Measurements from ENCODE around the gene HUS1B.

HUS1B gene

DNA sequence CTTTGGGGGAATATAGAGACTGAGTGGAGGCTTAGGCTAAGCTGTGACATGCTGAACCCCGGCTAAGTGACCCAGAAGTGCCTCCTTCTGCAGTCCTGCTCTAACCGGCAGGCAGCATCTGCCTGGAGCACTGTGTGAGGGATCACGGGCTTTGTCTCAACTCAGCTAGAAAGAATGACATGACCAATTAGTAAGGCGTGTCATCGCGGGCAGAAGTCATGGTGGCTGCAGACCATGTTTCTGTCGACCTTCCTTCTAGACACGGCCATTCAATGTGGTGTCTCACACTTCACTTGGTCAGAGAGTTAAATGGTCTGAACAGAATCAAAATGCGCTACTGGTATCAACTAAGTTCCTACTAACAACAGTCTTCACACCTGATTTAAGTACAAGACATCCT is 35.0 kb downstream of the HUS1B start:
- DNase-seq (ENCODE audit: low spot score), result no peak

DNA sequence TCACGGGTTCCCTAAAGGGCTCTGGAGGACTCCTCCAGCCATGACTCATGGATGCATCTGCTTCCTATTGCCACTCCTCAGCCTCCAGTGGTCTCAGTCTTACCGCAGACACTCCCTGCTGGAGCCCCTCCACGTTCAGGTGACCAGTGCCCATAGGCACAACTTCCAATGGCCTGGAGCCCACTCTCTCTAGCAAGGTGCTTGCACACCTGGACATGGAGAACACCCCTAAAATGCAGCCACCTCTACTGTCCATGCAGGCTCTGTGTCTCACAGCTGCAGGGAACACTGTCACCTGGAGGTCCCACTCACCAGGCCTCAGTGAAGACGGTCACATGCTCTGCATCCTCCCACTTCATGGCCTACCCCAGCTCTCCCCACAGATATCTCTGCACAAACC is 36.0 kb downstream of the HUS1B start:
- no peak for DNase-seq (ENCODE audit: low spot score)

DNA sequence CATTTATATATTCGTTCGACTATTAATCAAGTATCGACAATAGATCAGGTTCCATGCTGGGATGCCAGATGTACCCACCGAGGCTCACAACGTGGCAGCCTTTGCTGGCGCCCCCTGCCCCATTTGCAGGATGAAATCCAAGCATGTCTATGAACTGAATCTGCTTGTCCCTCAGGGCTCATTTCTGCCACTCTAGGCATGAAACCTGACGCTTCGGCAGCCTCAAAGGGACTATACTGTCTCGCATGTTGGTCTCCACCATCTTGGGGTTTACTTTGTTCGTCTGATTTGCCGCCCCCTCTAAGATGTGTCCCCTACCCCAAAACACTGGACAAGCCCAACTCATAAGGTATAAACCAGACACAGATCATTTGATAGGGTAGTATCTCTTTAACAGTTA is 36.7 kb downstream of the HUS1B start:
- DNase-seq (ENCODE audit: low spot score), result no peak

DNA sequence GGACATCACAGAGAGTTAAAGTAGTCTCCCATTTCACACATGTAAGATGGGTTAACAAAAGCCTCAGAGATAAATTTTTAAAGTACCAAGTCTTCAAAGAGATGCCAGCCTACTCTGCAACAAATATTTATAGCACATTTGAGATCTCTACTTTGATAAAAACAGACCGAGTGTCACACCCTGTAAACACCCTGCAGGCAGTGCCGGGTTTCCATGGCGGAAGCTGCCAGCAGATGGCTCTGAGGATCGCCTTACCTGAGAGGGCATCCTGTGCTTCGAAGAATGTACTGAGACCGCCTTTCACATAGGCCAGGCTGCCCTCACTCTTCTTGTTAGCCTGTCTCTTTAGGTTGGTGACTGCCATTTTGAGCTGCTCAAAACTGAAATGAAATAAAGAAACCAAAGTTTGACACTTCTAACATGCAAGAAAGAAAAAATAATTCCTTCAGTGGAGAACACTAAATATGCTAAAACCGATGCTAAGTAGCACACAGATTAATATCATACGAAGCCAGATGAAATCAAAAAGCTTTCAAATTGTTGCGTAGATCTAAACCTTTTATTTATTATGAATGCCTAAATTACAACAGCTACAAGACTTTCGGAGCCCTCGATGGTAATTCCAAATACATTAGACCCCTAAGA is 39.3 kb downstream of the HUS1B start:
- DNase-seq (ENCODE audit: low spot score), result peak; percentile 3

DNA sequence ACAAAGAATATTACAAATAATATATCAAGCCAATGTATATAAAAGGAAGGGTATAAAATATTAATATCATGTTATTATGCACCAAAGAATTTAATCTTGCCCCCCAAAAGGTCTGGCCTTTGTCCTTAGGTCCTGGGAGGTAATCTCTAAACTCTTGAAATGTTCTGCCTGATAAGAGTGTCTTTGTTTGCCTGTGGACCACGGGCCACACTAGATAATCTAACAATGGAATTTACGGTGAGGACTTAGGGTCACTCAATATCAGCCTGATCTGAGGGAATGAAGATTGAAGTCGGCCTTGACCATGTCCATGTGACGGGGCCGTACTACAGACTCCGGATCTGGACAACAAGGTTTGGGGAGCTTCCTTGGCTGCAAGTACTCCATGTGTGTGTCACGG is 42.9 kb downstream of the HUS1B start:
- DNase-seq (ENCODE audit: low spot score), result no peak

DNA sequence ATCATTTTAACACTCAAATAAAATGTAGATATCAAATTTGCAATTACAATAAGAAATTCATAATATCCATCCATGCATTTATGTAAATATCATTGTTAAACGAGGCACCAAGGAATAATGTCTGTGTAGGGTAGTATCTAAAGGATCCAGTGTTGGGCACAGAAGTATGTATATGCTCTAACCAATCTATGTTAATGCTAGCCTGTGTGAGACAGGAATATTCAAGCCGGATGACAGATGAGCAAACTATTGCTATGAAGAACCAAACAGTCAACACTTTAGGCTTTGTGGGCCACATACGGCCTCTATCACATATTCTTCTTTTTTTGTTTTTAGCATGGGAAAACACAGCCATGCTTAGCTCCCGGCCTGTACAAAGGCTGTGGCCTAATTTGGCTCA is 45.0 kb downstream of the HUS1B start:
- DNase-seq (ENCODE audit: low spot score), result no peak

DNA sequence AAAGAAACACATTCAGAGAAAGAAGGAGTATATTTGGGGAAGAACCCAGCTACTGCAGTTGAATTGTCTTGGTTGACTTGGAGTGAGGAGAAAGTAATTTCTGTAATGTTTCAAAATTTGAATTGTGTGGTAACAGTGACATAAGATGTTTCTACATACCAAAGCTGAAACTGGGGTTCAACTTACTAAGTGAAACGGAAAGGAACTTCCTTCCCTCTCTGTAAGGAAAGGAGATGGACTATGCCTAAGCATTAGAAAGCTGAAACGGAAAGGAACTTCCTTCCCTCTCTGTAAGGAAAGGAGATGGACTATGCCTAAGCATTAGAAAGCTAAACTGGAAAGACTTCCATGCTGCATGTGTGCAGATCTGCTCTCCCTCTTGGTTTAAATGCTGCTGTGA is 46.0 kb downstream of the HUS1B start:
- no peak for DNase-seq (ENCODE audit: low spot score)

DNA sequence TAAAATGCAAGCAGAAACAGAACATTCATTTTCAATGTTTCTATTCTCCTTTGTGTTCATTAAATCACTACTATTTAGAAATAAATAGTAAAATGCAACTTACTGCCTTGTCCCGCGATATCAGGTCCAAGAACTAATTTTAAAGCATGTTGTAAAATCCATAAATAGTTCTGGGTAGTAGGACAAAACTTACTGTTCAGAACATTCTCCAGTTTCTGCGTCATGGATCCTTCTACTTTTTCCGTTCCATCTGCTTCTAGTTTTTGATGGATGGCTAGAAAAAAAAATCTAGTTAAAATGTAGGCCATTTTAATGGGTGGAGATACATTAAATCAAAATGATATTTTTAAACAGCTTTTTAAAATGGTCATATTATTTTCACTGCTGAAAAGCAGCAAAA is 47.0 kb downstream of the HUS1B start:
- no peak for DNase-seq (ENCODE audit: low spot score)

DNA sequence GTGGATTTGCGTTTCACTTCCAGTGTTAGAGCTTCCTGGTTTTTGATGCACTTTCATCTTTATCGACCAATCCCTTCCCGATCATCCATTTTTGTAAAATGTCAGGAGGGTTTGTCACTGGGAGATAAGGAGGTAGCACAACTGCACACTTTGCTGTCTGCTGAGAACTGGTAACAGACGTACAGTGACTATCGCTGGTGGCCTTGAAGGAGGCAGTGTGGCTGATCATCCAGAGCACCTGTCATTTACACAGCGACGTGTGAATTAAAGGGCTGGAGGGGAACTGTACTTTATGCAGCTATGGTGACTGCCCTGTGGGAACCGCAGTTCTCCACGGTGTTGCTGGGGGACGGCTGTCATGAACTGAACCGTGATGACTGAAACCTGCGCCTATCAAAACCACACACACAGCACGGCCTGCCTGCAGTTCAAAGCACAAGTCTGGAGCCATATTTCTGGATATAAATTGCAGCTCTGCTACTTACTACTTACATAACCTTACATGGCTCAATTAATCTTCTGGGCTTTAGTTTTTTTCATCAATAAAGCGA is 50.0 kb downstream of the HUS1B start:
- DNase-seq (ENCODE audit: low spot score), result no peak

Measured in LoVo (cell line).